Muscle of back (tissue), 13 donors: Measurements from ENCODE around the gene ZNF417. TPM values are rescaled to one million over a fixed set of nuclear protein-coding genes. Genes with fewer than 3 reads are reported as not detected.
"Not testable (repeated sequence)": the region's sequence is repeated elsewhere in the genome, so short reads cannot be mapped to it uniquely, and the experiment has no call there.

Experiments
- DNase-seq, 3 donors: peaks; one replicate each; pipeline versions ENCODE4 v3.0.0 to v3.0.0-alpha.2; 2013
- long read RNA-seq, 9 donors: transcript quantifications; one replicate each; lab custom pipeline, GENCODE V29; 2026
- polyA plus RNA-seq, 10 donors: library from polyadenylated mRNA; unstranded; fragments of 120-200 nt; gene quantifications; one replicate each; pipeline ENCODE4 v1.2.1, GENCODE V29; 2013; ENCODE audit not compliant: insufficient read length in 10 of 10

Gene ZNF417
- polyA plus RNA-seq: 10 to 100 TPM in 8 of 10 donors, 1 to 10 TPM in 2; 9.2 to 18.8 (median 11.9) TPM
- long read RNA-seq, donor 1: 0 reads
- long read RNA-seq, donor 2, partial matches to known transcripts: 0 of 1 reads
- long read RNA-seq, donor 2, other reads (novel, unspliced or antisense): 0 of 1 reads
- long read RNA-seq, donor 3: 0 reads
- long read RNA-seq, donor 4: 0 reads
- long read RNA-seq, donor 5, partial matches to known transcripts: 0 of 2 reads
- long read RNA-seq, donor 5, other reads (novel, unspliced or antisense): 0 of 2 reads
- long read RNA-seq, donor 6, partial matches to known transcripts: 0 of 1 reads
- long read RNA-seq, donor 6, other reads (novel, unspliced or antisense): 0 of 1 reads
- long read RNA-seq, donor 7, partial matches to known transcripts: 0 of 2 reads
- long read RNA-seq, donor 7, other reads (novel, unspliced or antisense): 0 of 2 reads
- long read RNA-seq, donor 8: 0 reads
- long read RNA-seq, donor 9: 0 reads

DNA sequence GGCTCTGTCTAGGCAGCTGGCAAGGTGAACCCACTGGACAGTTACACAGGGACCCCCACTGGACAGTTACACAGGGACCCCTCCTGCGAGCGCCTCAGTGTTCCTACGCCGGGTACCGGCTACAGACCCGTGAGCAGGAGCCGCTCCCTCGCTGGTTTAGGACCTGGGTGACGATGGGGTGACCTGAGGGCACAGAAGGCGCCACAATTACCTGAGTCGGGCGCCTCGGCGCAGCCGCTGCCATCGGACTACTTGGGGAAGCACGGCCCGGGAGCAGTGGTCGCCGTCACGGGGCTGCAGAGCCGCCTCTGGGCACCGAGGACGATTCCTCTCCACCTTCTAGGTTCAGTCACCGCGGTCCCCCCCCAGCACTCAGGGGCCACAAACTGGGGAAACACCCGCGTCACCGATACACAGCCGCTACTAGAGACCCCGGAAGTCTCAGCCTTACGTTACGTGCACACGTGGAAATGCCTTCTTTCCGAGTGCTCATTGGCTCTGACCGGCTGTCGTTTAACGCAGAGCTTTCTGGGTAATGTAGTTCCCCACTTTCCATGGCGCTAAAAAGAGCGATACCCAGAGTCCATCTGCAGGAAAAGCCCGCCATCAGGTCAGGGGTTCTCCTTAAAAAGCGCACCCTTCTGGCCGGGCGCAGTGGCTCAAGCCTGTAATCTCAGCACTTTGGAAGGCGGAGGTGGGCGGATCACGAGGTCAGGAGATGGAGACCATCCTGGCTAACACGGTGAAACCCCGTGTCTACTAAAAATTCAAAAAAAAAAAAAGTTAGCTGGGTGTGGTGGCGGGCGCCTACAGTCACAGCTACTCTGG is at the start of gene ZNF417:
ZNF417 (minus strand) TSS at position 425 of the 828 bp plus-strand sequence; CDS start at position 244, 181 bp downstream.
- DNase-seq: peak; percentile 94 to 97 (median 96)

DNA sequence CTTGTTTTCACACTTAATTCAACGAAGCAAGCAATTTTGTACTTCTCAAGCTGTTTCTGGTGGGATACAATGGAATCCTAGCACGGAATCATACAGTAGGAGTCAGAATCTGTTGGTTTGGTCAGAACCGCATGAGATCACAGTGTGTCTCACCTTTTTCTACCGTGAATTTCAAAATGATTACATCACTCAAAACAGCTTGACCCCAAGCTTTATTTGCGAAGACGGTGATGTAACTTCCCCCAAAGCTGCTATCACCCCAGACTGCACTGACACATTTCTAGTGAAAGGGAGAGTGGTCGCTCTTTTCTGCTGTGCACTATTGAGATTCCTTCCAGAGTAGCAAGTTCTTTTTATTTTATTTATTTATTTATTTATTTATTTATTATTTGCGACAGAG is 48.4 kb upstream of the ZNF417 start:
- no peak for DNase-seq

DNA sequence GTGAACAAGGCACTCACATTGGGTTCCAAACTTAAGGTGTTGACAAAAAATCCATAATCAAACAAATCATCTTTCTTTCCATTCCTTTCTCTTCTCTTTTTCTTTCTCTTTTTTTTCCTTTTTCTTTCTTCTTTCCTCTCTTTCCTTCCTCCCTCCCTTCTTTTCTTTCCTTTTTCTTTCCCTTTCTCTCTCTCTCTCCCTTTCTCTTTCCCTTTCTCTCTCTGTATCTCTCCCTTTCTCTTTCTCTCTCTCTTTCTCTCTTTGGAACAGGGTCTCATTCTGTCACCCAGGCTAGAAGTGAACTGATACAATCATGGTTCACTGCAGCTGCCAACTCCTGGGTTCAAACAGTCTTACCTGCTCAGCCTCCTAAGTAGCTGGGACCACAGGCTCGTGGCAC is 45.4 kb upstream of the ZNF417 start:
- no peak for DNase-seq

DNA sequence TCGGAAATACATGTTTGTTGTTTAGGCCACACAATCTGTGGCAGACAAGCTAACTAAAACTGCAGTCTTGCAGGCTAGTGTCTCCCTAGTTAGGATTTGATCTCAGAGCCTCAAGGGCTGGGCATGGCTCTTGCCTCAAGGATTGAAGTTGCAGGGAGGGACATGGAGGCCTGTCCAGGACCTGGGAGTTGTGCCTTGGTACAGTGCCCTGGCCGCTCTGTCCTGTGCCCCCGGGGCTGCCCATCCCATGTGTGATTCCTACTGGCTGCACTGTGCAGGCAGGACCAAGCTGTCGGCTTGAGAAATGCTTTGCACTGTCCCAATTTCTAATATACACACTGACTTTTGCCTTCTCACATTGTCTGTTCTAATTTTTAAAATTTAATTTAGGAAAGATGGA is 38.6 kb upstream of the ZNF417 start:
- no peak for DNase-seq

DNA sequence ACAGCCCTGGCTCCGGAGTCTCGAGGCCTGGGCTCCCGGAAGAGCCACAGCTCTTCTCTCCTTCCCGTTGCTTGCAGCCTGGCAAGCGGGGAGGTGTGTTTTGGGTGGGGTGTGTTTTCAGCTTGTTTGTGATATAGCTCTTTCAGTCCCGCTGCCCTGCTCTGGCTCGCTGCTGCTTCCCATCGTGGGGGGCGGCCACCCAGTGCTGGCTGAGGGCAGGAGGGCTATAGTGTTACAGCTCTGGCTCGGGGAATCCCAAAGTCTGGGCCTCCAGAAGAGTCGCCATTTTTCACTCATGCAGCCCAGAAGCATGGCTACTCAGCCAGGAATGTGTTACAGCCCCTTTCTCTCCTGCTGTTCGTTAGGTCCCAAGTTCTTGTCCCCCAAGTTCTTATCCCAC is 33.3 kb upstream of the ZNF417 start:
- DNase-seq: no peak

DNA sequence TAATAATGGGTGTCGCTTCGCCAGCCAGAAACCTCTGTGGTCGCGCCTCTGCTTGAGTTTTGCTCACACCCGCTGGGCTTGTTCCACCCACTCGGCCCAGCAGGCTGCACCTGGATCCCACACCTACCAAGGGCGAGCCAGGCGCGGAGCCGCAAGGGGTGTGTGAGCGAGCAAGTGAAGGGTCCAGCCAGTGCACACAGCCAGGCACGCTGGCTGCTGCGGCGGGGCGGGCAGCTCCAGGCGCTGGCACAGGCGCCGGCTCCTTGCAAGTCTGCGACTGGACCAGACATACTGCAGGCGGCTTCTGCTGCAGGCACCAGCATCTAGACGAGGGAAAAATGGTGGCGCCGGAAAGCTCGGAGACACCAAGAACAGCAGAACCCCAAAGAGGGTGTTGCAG is 32.9 kb upstream of the ZNF417 start:
- no peak for DNase-seq

DNA sequence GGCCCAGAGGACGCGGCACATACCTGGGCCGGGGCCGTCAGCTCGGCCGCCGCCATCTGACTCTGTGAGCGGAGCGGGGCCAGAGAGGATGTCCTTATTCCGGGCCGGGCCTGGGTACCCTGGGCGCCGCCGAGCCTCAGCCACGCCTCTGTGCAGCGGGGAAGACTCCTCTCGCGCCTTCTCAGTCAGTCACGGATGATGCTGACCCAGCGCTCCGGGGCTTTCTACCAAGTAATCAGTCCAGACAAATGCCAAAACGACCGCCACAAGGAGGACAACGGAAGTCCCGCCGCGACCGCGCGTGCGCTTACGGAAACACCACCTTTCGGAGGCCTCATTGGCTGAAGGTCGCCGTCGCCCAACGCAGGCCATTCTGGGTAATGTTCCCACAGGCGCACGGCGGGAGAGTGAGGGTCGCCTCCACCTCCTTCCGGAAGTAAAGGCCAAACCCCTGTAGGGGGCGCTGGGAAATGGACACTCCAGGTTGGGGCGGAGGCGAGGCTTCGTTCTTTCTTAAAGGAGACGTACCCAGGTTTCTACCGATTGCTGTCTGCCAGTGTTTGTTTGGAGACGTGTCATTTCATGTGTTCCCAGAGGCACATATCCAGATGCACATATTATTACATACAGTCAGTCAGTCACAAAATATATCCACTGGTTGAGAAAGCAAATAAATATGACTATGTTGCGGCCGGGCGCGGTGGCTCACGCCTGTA is 31.2 kb upstream of the ZNF417 start, which contains the start of gene ZNF256:
ZNF256 (minus strand) TSS at position 288 of the 716 bp plus-strand sequence; CDS start at position 56, 232 bp downstream.
- DNase-seq: peak; percentile 96 to 98 (median 96)

DNA sequence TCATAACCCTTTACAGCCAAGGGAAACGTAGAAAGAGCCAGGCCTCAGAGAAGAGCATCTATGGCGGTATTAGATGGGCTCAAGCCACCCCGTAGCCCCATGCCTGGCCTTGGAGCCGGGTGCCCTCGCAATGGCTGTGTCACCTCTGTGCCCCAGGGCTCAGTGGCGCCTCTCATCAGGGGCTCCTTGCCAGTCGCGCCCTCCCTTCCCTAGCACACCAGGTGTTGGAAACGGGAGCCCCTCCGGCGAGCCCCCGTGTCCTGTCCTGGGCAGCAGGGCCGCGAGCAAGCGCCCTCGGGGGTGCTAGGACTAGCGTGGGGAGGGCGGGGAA is 30.7 kb upstream of the ZNF417 start:
- no peak for DNase-seq

DNA sequence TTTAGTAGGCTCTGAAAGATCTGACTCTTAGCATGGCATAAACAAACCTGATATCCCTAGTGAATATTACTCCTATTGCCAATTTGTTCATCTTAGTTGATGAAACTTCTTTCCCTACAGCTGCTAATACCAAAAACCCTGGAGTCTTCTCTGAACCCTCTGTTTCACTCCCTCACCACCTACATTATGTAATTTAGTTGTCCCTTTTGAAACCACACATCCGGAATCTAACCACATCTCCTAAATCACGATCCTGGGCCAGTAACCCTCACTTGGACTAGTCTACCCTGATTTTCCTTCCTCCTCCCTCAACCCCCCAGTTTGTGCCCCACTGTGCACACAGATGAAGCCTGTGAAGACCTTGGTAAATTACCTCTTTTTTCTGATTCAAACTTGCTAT is 29.9 kb upstream of the ZNF417 start:
- DNase-seq: no peak

DNA sequence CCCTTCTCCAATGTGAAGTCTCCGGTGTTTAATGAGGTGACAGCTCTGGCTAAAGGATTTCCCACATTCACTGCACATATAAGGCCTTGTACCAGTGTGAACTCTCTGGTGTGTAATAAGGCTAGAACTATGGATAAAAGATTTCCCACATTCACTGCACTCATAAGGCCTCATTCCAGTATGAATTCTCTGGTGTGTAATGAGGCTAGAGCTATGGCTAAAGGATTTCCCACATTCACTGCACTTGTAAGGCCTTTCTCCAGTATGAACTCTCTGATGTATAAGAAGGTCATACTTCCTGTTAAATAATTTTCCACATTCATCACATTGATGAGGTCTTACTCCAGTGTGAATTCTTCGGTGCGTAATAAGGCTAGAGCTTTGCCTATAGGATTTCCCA is 25.2 kb upstream of the ZNF417 start:
- DNase-seq: no peak

DNA sequence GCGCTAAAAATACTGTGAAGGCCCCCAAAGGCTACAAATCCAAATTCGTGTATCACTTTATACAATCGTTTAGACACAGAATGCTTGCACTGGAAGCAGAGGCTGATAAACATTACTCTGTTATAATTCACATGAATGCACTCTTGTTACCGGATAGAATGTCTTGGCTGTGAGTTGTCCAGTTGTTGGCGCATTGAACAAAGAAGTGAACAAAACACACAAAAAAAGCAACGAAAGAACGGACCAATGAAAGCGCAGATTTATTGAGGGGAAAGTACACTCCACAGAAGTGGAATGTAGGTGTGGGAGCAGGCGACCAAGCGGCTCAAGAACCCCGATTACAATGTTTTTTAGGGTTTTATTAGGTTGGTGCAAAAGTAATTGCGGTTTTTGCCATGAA is 19.3 kb upstream of the ZNF417 start:
- DNase-seq: no peak

DNA sequence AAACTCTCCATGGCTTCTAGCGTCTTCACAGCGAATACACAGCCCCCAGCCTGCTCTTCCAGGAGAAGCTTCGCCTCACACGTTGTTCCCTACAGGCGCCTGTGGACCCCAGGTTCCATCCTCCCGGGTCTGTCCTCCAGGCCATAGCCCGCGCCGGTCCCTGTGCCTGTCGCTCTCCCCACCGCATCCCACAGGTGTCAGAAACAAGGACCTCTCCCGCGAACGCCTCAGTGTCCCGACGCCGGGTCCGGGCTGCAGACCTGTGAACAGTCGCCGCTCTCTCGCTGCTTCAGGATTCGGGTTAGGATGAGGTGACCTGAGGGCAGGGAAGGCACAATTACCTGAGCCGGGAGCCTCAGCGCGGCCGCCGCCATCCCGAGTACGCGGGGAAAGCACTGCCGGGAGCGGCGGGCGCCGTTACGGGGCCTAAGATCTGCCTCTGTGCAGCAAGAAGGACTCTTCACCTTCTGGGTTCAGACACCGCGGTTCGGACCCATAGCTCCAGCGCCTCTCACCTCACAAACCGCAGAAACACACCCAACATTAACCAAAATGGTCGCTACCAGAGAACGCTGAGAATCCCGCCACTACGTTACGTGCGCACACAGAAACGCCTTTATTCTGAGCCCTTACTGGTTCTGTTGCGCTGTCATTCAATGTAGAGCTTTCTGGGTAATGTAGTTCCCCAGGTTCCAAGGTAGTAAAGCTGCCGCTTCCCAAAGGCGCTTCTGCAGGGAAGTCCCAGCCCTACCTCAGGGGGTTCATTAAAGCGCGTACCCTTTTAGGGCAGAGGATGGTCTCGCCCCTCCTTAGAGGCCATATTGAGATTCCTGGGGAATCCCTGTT is 18.7 kb upstream of the ZNF417 start, which contains the start of gene ZNF418:
ZNF418 (minus strand) TSS at position 583 of the 846 bp plus-strand sequence. CDS start 1,580 bp downstream, outside the sequence.
- peak; percentile 84 to 90 (median 86) for DNase-seq

DNA sequence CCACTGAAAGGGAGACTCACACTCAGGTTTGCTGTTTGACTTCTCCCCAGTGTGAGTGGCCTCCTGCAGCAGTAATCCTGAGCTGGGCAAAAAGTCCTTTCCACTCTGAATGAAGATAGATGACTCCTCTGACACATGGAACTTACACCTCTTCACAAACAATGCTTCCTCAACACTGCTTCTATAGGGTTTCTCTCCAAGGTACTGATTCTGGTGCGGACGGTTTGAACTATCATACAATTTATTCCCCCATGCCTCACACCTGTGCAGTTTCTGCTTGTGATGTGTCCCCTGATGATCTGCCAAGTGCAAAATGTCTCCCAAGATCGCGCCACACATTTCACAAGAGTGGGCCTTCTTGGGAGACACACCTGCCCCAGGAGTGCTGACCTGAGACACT is 11.2 kb upstream of the ZNF417 start:
- no peak for DNase-seq

DNA sequence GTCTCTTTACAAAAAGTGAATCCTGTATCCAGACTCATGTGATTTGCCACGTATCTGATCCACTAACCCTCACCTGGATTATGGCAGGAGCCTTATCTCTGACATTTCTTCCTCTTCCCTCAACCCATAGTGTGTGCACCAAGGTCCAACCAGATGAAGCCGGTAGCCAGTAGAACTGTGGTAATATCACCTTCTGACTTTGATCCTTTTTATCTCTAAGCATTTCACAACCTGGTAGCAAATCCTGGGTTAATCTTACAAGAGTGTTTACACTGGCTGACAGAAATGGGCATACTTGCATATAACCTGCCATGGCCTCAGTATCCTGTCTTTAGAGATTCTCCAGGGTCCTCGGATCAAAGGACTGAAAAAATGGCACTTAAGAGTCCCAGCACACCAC is 1.9 kb downstream of the ZNF417 start:
- no peak for DNase-seq

DNA sequence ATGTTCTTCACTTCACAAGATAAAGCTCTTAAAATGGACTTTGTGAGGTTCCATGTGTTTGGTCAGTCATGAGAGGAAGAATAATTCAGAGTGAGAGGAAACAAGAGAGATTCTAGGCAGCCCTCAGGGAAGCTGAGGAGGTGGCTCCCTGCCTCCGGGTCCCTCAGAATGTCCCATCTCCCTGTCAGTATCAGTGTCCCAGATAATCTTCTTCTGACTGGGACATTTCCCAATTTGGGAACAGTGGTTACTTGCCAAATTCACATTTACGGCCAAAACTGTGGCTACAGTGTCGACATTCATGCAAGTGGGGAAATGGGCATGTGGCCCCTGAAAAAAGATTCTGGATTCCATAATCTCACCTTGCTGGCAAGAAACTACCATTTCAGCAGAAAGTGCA is 9.0 kb downstream of the ZNF417 start:
- no peak for DNase-seq

DNA sequence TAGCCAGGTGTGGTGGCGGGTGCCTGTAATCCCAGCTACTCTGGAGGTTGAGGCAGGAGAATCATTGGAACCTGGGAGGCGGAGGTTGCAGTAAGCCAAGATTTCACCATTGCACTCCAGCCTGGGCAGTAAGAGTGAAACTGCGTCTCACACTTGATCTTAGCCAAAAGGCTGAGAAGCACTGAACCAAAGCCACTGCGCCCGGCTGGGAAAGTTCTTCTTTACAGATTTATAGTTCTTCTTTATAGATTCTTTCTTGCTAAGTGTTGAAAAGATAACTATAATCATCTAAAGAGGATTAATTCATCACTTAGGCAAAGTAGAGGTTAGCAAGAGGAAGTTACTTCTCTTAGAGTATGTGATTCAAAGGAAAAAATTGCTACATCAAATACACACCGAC is 11.1 kb downstream of the ZNF417 start:
- DNase-seq: no peak

DNA sequence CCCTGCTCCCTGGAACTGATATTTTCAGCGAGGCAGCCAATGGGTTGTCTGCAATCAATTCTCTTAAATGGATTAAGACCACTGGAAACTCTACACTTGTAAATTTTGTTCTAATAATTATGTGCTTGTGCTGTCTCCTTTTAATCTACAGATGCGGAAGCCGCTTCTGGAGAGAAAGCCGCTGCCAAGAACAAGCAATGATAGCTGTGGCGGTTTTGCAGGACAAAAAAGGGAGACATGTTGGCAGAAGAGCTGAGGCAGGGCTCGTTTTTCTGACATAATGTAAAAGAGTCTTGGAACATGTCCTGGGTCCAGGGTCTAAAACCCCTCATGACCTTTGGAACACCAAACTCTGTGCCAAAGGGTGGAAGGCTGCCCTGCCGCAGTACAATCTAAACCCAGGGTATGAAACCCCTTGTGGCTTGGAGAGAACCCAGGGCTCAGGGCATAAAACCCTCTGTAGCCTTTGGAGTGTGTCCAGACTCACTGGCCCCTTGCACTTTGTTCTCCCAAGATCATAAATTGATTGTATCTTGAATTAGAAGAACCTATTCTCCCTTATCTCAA is 12.7 kb downstream of the ZNF417 start:
- no peak for DNase-seq

DNA sequence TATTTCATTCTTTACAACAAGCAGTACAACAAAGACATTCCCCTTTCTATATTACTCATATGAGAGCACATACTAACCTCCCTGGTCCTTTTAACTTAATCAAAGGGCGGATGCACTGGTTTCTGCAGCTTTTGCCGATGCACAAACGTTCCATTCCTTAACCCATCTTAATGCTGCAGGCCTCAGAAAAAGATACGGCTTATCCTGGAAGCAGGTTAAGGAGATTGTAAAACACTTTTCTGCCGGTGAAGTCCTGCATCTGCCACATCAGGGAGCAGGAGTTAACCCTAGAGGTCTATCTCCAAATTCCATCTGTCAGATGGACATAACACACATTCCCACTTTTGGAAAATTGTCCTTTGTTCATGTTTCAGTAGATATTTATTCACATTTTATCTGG is 16.1 kb downstream of the ZNF417 start:
- DNase-seq: no peak

DNA sequence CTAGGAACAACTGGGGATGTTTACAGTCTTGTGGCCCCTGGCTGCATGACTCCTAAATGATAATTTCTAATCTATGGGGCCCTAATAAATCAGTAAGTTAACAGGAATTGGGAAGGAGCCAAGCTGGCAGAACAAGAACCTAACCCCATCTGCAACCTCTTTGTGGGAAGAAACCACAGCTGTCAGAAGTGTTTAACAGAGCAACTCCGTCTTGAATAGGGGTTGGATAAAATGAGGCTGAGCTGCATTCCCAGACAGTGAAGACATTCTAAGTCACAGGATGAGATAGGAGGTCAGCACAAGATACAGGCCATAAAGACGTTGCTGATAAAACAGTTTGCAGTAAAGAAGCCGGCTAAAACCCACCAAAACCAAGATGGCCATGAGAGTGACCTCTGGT is 25.7 kb downstream of the ZNF417 start:
- not testable (repeated sequence) for DNase-seq

DNA sequence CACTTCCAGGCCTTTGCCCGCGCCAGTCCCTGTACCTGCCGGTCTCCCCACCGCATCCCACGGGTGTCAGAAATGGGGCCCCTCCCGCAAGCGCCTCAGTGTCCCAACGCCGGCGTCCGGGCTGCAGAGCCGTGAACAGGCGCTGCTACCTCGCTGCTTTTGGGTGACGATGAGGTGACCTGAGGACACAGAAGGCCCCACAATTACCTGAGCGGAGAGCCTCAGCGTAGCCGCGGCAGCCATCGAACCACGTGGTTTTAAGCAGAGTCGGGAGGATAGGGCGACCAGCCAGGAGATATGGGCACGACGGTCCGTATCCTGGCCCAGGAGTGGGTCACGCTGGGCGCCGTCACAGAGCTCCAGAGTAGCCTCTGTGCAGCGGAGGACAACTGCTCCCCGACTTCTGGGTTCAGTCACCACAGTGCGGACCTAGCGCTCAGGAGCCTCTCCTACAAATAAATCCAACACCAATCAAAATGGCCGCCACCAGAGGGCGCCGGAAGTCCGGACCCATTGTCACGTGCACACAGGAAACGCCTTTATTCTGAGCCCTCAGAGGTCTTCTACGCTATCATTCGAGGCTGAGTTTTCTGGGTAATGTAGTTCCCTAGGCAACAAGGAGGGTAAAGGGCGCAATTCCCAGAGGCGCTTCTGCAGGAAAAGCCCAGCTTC is 27.7 kb downstream of the ZNF417 start, which contains the start of gene ZNF814:
ZNF814 (minus strand) TSS at position 478 of the 672 bp plus-strand sequence; CDS start at position 243, 235 bp downstream.
- peak; percentile 74 to 91 (median 76) for DNase-seq
